Measurements from ENCODE around the gene CCDC185. TPM values are rescaled to one million over a fixed set of nuclear protein-coding genes. Genes with fewer than 3 reads are reported as not detected.

CCDC185 gene
- total and polyA plus RNA-seq, 2 experiments from 2014 or later: 0.56 TPM; not detected in 1

GRCh38 chr1:223402790-223403142 is 9.6 kb downstream of the CCDC185 start (continued):
- TF ChIP-seq ZNF462 (CRISPR knock-in tag; IDR thresholded peaks at IDR 0.05): no peak
- no peak for TF ChIP-seq STAT1 (IDR thresholded peaks at IDR 0.05; ENCODE audit: unreplicated experiment)
- TF ChIP-seq CREB1 (CRISPR knock-in tag; IDR thresholded peaks at IDR 0.05; ENCODE audit: low read depth): no peak
- no peak for TF ChIP-seq ETS1 (IDR thresholded peaks at IDR 0.05)
- no peak for TF ChIP-seq NANOG (IDR thresholded peaks at IDR 0.05; ENCODE audit: borderline replicate concordance)
- TF ChIP-seq ZNF114 (CRISPR knock-in tag; IDR thresholded peaks at IDR 0.05): no peak
- TF ChIP-seq EZH2 (IDR thresholded peaks at IDR 0.05; ENCODE audit: low read depth, unreplicated experiment): no peak
- TF ChIP-seq JUNB (IDR thresholded peaks at IDR 0.05; ENCODE audit: unreplicated experiment): no peak

- Mint-ChIP-seq H3K27ac (no peak overlapping the region), H3K9me3 (peaks cover 3% of the 10 kb centered on the region; the same call in 2 of the 3 replicates), H3K27me3 (ENCODE audit: insufficient read depth, low read depth, poor library complexity) (peaks cover 2% of the 10 kb centered on the region), H3K4me1 (peaks cover 5% of the 10 kb centered on the region; the same call in 1 of the 3 replicates), H3K4me3 (no peak overlapping the region), H3K36me3 (ENCODE audit: low read depth) (peaks cover 5% of the 10 kb centered on the region; the same call in 2 of the 3 replicates)
- no peak for ATAC-seq
- no peak for TF ChIP-seq EZH2 (IDR thresholded peaks at IDR 0.05; ENCODE audit: low read depth, unreplicated experiment)
- Histone ChIP-seq H3K4me1 (ENCODE audit: insufficient read depth) (no peaks in the 10 kb centered on the region), H4K20me1 (replicated peaks; ENCODE audit: insufficient read depth) (no peaks in the 10 kb centered on the region), H3K4me2 (no peak overlapping the region), H2AFZ (no peak overlapping the region), H3K9me2 (ENCODE audit: insufficient read depth) (peaks cover 5% of the 10 kb centered on the region), H3K4me3 (no peak overlapping the region), H3K36me3 (ENCODE audit: insufficient read depth) (no peaks in the 10 kb centered on the region), H3K27ac (ENCODE audit: low read depth) (no peak overlapping the region), H3F3A (replicated peaks; ENCODE audit: low read depth) (no peaks in the 10 kb centered on the region), H3K79me2 (replicated peaks; ENCODE audit: insufficient read depth) (no peaks in the 10 kb centered on the region), H3K27me3 (ENCODE audit: insufficient read depth) (no peaks in the 10 kb centered on the region)
- no peak for DNase-seq (ENCODE audit: low spot score)
Observed at GRCh38 chr1:223403184-223403815, 10.1 kb downstream of the CCDC185 start.

Measured in GM23338 (cell line).